Measurements from ENCODE around the gene C9orf40.

The C9orf40 gene

GRCh38 chr9:74952201-74953151, at the start of gene C9orf40:
Gene C9orf40 (minus strand): TSS chr9:74952912. CDS start chr9:74952611, 301 bp downstream.
- peak; percentile 76 for DNase-seq (ENCODE audit: low read depth)

- no peak for DNase-seq (ENCODE audit: low read depth)
These were observed 49.2 kb upstream of the C9orf40 start for GRCh38 chr9:75001719-75002421.

GRCh38 chr9:75000835-75001234, 48.1 kb upstream of the C9orf40 start:
- no peak for DNase-seq (ENCODE audit: low read depth)

GRCh38 chr9:74985041-74985440, 32.3 kb upstream of the C9orf40 start:
- no peak for DNase-seq (ENCODE audit: low read depth)

- no peak for DNase-seq (ENCODE audit: low read depth)
These were observed 31.0 kb upstream of the C9orf40 start for GRCh38 chr9:74983709-74984108.

GRCh38 chr9:74979844-74980243, 27.1 kb upstream of the C9orf40 start:
- DNase-seq (ENCODE audit: low read depth) = no peak

GRCh38 chr9:74977287-74977686, 24.6 kb upstream of the C9orf40 start:
- DNase-seq (ENCODE audit: low read depth) = no peak

- DNase-seq (ENCODE audit: low read depth) = no peak
These were observed 22.8 kb upstream of the C9orf40 start for GRCh38 chr9:74975538-74975937.

- no peak for DNase-seq (ENCODE audit: low read depth)
These were observed 21.8 kb upstream of the C9orf40 start for GRCh38 chr9:74974558-74974957.

- no peak for DNase-seq (ENCODE audit: low read depth)
These were observed 21.0 kb upstream of the C9orf40 start for GRCh38 chr9:74973714-74974113.

GRCh38 chr9:74963056-74963455, 10.3 kb upstream of the C9orf40 start:
- no peak for DNase-seq (ENCODE audit: low read depth)

GRCh38 chr9:74961496-74961895, 8.8 kb upstream of the C9orf40 start:
- DNase-seq (ENCODE audit: low read depth) = no peak

- DNase-seq (ENCODE audit: low read depth) = no peak
These were observed 7.8 kb upstream of the C9orf40 start for GRCh38 chr9:74960561-74960960.

GRCh38 chr9:74958587-74958986, 5.9 kb upstream of the C9orf40 start:
- no peak for DNase-seq (ENCODE audit: low read depth)

- no peak for DNase-seq (ENCODE audit: low read depth)
These were observed 581 bp upstream of the C9orf40 start for GRCh38 chr9:74953235-74953751.

- DNase-seq (ENCODE audit: low read depth) = peak; percentile 8
These were observed 974 bp downstream of the C9orf40 start for GRCh38 chr9:74951725-74952151.

- no peak for DNase-seq (ENCODE audit: low read depth)
These were observed 1.5 kb downstream of the C9orf40 start for GRCh38 chr9:74951107-74951720.

GRCh38 chr9:74949859-74950855, 2.6 kb downstream of the C9orf40 start:
- DNase-seq (ENCODE audit: low read depth) = no peak

- no peak for DNase-seq (ENCODE audit: low read depth)
These were observed 3.8 kb downstream of the C9orf40 start for GRCh38 chr9:74948937-74949336.

- DNase-seq (ENCODE audit: low read depth) = no peak
These were observed 6.0 kb downstream of the C9orf40 start for GRCh38 chr9:74946686-74947085.

GRCh38 chr9:74942801-74943200, 9.9 kb downstream of the C9orf40 start:
- no peak for DNase-seq (ENCODE audit: low read depth)

All from T-helper 22 cell (primary cell).